ENCODE data around the gene GRIN2A.

DNA sequence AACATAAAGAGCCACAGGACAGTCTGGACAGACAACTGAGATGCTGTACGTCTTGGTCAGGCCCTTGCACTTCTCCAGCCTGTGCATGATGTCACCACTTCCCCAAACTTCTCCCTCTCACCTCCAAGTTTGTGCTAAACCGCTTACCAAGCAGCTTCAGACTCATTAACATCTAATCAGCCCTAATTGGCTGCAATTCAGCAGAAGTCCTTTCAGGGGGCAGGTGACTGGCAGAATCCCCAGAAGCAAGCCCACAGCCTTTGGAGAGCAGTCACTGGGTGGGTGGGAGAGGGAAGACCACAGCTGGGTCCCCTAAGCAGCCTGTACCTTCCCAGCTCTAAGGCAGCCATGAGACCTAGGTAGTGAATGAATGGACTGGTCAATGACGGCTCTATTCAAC, 161.4 kb downstream of the GRIN2A start:
- TF ChIP-seq POLR2A (IDR thresholded peaks at IDR 0.05), result no peak
- TF ChIP-seq, protein P1, sequence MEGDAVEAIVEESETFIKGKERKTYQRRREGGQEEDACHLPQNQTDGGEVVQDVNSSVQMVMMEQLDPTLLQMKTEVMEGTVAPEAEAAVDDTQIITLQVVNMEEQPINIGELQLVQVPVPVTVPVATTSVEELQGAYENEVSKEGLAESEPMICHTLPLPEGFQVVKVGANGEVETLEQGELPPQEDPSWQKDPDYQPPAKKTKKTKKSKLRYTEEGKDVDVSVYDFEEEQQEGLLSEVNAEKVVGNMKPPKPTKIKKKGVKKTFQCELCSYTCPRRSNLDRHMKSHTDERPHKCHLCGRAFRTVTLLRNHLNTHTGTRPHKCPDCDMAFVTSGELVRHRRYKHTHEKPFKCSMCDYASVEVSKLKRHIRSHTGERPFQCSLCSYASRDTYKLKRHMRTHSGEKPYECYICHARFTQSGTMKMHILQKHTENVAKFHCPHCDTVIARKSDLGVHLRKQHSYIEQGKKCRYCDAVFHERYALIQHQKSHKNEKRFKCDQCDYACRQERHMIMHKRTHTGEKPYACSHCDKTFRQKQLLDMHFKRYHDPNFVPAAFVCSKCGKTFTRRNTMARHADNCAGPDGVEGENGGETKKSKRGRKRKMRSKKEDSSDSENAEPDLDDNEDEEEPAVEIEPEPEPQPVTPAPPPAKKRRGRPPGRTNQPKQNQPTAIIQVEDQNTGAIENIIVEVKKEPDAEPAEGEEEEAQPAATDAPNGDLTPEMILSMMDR (IDR thresholded peaks at IDR 0.05), result no peak

All from body of pancreas (tissue), 4 donors.